ENCODE measurements around the gene FRMD6.

The FRMD6 gene

GRCh38 chr14:51613416-51613815, 38.3 kb upstream of the FRMD6 start:
- H3K27ac ChIP-seq, result no peak overlapping the region
- no peaks in the 10 kb centered on the region for H3K27me3 ChIP-seq
- H3K9me3 ChIP-seq, result no peaks in the 10 kb centered on the region
- H3K4me1 ChIP-seq, result peaks cover 0 to 8% (median 3%) of the 10 kb centered on the region in 4 donors
- no peak for DNase-seq
- no peak overlapping the region for H3K4me3 ChIP-seq
- no peaks in the 10 kb centered on the region for H3K36me3 ChIP-seq
- no peak for TF ChIP-seq CTCF (IDR thresholded peaks at IDR 0.05)
- intact Hi-C loops (cut with DNase I; ENCODE audit: low total_unique reads), result no loop called here

- TF ChIP-seq CTCF (IDR thresholded peaks at IDR 0.05), result no peak
- Histone ChIP-seq H3K27ac (no peak overlapping the region), H3K36me3 (no peaks in the 10 kb centered on the region), H3K27me3 (no peaks in the 10 kb centered on the region), H3K4me3 (no peak overlapping the region), H3K4me1 (peaks cover 0 to 8% (median 3%) of the 10 kb centered on the region in 4 donors), H3K9me3 (no peaks in the 10 kb centered on the region)
- DNase-seq, result no peak
- intact Hi-C loops (cut with DNase I; ENCODE audit: low total_unique reads), result no loop called here
These were observed 37.0 kb upstream of the FRMD6 start for GRCh38 chr14:51614707-51615106.

GRCh38 chr14:51616256-51616655, 35.5 kb upstream of the FRMD6 start:
- intact Hi-C loops (cut with DNase I; ENCODE audit: low total_unique reads), result no loop called here
- Histone ChIP-seq H3K9me3 (no peaks in the 10 kb centered on the region), H3K36me3 (no peaks in the 10 kb centered on the region), H3K4me1 (peaks cover 0 to 8% (median 3%) of the 10 kb centered on the region in 4 donors), H3K4me3 (no peak overlapping the region), H3K27me3 (no peaks in the 10 kb centered on the region), H3K27ac (no peak overlapping the region)
- TF ChIP-seq CTCF (IDR thresholded peaks at IDR 0.05), result no peak
- DNase-seq, result no peak

- no peak overlapping the region for H3K27ac ChIP-seq
- no peak for DNase-seq
- no peaks in the 10 kb centered on the region for H3K27me3 ChIP-seq
- no peaks in the 10 kb centered on the region for H3K9me3 ChIP-seq
- no peaks in the 10 kb centered on the region for H3K36me3 ChIP-seq
- peaks cover 0 to 8% (median 3%) of the 10 kb centered on the region in 4 donors for H3K4me1 ChIP-seq
- H3K4me3 ChIP-seq, result no peak overlapping the region
- intact Hi-C loops (cut with DNase I; ENCODE audit: low total_unique reads), result no loop called here
- TF ChIP-seq CTCF (IDR thresholded peaks at IDR 0.05), result no peak
These were observed 34.8 kb upstream of the FRMD6 start for GRCh38 chr14:51616724-51617409.

- Histone ChIP-seq H3K27me3 (no peaks in the 10 kb centered on the region), H3K9me3 (no peaks in the 10 kb centered on the region), H3K4me1 (peaks cover 0 to 8% (median 3%) of the 10 kb centered on the region in 4 donors), H3K36me3 (no peaks in the 10 kb centered on the region), H3K27ac (no peak overlapping the region), H3K4me3 (no peak overlapping the region)
- no peak for DNase-seq
- intact Hi-C loops (cut with DNase I; ENCODE audit: low total_unique reads), result no loop called here
- TF ChIP-seq CTCF (IDR thresholded peaks at IDR 0.05), result no peak
These were observed 32.1 kb upstream of the FRMD6 start for GRCh38 chr14:51619561-51619960.
